Upper lobe of left lung (tissue), 4 donors: Measurements from ENCODE around the gene MAP2K1.
"Not testable (repeated sequence)": the region's sequence is repeated elsewhere in the genome, so short reads cannot be mapped to it uniquely, and the experiment has no call there.

Experiments used
- POLR2A ChIP-seq, 4 donors: fragments of 450-650 bp; IDR thresholded peaks; one replicate each; pipeline ENCODE4 v1.5.1; 2016 to 2017; ENCODE audit warnings: antibody characterized with exemption in 4 of 4, mild to moderate bottlenecking in 2 of 4
- TF ChIP-seq, protein P1 (sequence below), 6 experiments: fragments of 450-650 bp in 4 of 6; fragments of 200-600 bp in 2 of 6; sonication (generic) in 2 of 6; IDR thresholded peaks; one replicate each; pipeline ENCODE4 v1.5.1; 2016 to 2019; ENCODE audit warnings: antibody characterized with exemption in 6 of 6

DNA sequence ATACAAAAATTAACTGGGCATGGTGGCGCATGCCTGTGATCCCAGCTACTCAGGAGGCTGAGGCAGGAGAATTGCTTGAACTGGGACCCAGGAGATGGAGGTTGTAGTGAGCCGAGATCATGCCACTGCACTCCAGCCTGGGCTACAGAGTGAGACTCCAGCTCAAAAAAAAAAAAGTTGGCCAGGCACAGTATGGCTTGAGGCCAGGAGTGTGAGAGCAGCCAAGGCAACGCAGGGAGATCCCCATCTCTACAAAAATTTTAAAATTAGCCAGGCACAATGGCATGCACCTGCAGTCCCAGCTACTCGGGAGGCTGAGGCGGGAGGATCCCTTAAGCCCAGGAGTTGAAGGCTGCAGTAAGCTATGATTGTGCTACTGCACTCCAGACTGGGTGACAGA is 38.2 kb upstream of the MAP2K1 start:
- TF ChIP-seq POLR2A (IDR thresholded peaks at IDR 0.05) = not testable (repeated sequence)
- TF ChIP-seq, protein P1, sequence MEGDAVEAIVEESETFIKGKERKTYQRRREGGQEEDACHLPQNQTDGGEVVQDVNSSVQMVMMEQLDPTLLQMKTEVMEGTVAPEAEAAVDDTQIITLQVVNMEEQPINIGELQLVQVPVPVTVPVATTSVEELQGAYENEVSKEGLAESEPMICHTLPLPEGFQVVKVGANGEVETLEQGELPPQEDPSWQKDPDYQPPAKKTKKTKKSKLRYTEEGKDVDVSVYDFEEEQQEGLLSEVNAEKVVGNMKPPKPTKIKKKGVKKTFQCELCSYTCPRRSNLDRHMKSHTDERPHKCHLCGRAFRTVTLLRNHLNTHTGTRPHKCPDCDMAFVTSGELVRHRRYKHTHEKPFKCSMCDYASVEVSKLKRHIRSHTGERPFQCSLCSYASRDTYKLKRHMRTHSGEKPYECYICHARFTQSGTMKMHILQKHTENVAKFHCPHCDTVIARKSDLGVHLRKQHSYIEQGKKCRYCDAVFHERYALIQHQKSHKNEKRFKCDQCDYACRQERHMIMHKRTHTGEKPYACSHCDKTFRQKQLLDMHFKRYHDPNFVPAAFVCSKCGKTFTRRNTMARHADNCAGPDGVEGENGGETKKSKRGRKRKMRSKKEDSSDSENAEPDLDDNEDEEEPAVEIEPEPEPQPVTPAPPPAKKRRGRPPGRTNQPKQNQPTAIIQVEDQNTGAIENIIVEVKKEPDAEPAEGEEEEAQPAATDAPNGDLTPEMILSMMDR (IDR thresholded peaks at IDR 0.05) = not testable (repeated sequence)
